ENCODE measurements around the gene CARF.

The CARF gene

GRCh38 chr2:203025592-203025991, 113.5 kb downstream of the CARF start:
- DNase-seq = no peak

- DNase-seq = no peak
Measured at GRCh38 chr2:203030545-203030944, 118.5 kb downstream of the CARF start.

DNA sequence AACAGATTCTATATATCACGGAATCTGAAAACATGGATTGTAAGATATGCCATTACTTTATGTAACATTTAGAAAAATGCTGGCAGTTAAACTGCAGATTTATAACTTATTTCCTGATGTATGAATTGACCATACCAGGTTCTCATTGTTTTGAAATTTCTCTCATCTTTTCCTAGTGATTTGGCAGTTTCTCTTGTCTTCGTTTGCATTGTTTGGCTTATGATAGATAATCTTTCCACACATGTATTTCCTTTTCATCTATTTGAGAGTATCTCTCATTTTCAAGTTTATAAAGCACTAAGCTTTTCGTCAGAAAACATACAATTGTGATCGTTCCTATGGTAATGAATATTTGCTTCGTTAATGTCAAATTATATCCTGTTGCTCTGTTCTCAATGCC, 118.9 kb downstream of the CARF start:
- no peak for DNase-seq

DNA sequence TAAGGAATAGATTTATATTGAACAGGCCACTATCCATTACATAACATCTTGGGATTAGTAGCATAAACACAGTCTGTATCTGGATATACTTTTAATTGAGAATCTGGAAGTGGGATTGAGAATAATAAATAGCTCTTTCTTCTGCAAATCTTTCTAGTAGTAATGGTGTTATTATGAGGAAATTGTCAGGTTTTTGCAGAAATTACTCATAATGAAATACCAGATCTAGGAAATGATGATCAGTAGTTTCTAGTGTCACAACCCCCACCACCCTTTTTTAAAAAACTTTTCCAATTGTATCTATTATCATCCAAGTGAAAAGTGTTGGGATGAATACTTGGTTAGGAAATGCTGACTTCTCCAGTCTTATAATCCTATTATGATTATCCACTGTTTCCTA, 121.3 kb downstream of the CARF start:
- DNase-seq = peak; percentile 25

GRCh38 chr2:203035879-203036470, 123.9 kb downstream of the CARF start:
- no peak for DNase-seq
